ENCODE measurements around the gene SLFN12L. TPM values are rescaled to one million over a fixed set of nuclear protein-coding genes. Genes with fewer than 3 reads are reported as not detected.

The SLFN12L gene
- total and polyA plus RNA-seq, 9 of the 15 experiments (the other 6 are each of a cell fraction or from before 2014, with no cell fraction given): 0.04 to 0.31 (median 0.08) TPM; not detected in 3

DNA sequence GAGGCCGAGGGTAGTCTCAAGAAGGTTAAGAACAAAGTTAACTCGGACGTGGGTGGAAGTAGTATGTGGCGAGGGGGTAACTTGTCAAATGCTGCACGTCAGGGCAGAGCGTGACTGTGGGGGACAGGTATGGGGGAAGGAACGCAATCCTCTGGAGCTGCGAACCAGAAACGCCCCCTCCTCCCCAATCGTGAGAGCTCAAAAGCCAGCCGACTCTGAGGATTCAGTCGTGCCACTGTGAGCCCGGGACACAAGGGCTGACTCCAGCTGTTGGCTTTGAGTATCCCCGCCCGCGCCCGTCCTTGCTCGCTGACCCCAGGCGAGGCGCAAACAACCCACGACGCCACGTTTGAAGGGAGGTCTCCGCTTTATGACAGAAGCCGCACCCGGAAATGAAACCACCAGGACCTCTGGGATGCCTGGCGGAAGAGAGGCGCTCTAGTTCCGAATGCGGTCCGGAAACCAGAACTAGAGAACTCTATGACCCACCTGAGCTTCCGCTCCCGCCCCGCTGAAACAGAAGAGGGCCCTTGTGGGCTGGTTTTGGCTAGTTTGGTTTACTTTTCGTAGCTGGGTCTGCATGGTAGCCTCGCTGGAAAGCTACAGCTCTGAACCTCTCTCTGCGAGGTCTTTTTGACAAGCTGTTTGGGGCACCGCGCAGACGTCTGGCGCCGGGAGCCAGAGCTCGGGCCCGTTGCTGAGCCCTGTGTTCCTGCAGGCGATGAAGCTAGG, 40.9 kb upstream of the SLFN12L start, which contains the start of gene PEX12 (continued):
- TF ChIP-seq, protein P1, sequence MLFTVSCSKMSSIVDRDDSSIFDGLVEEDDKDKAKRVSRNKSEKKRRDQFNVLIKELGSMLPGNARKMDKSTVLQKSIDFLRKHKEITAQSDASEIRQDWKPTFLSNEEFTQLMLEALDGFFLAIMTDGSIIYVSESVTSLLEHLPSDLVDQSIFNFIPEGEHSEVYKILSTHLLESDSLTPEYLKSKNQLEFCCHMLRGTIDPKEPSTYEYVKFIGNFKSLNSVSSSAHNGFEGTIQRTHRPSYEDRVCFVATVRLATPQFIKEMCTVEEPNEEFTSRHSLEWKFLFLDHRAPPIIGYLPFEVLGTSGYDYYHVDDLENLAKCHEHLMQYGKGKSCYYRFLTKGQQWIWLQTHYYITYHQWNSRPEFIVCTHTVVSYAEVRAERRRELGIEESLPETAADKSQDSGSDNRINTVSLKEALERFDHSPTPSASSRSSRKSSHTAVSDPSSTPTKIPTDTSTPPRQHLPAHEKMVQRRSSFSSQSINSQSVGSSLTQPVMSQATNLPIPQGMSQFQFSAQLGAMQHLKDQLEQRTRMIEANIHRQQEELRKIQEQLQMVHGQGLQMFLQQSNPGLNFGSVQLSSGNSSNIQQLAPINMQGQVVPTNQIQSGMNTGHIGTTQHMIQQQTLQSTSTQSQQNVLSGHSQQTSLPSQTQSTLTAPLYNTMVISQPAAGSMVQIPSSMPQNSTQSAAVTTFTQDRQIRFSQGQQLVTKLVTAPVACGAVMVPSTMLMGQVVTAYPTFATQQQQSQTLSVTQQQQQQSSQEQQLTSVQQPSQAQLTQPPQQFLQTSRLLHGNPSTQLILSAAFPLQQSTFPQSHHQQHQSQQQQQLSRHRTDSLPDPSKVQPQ (CRISPR knock-in tag; IDR thresholded peaks at IDR 0.05; ENCODE audit: borderline replicate concordance): no peak
- TF ChIP-seq PCBP1 (IDR thresholded peaks at IDR 0.05; ENCODE audit: low read depth, low read length, poor library complexity, severe bottlenecking) (no peak), CTBP1 (IDR thresholded peaks at IDR 0.05; ENCODE audit: borderline replicate concordance) (no peak; the same call in 1 of the 2 replicates), COPS2 (conservative IDR thresholded peaks at IDR 0.05) (no peak), NCOA4 (IDR thresholded peaks at IDR 0.05; ENCODE audit: partially characterized antibody) (peak; percentile 3), ZNF311 (CRISPR knock-in tag; IDR thresholded peaks at IDR 0.05) (no peak), MAFG (tag; conservative IDR thresholded peaks at IDR 0.05) (no peak), ZNF445 (CRISPR knock-in tag; IDR thresholded peaks at IDR 0.05; ENCODE audit: low read depth) (no peak), XRCC5 (IDR thresholded peaks at IDR 0.05; ENCODE audit: low read depth, low read length) (peak; percentile 41; the same call in 1 of the 2 replicates), MYNN (IDR thresholded peaks at IDR 0.05) (0 out of 2 replicates have a peak, but pooled peaks have one; percentile 47), MYNN (CRISPR knock-in tag; IDR thresholded peaks at IDR 0.05) (no peak), ZNF175 (CRISPR knock-in tag; IDR thresholded peaks at IDR 0.05; ENCODE audit: low read depth) (peak; percentile 19; the same call in 1 of the 2 replicates), SRSF3 (IDR thresholded peaks at IDR 0.05; ENCODE audit: insufficient read depth, low read length) (no peak), NEUROD1 (IDR thresholded peaks at IDR 0.05; ENCODE audit: borderline replicate concordance, low read depth, low read length, partially characterized antibody) (peak; percentile 75), HOXB6 (CRISPR knock-in tag; IDR thresholded peaks at IDR 0.05; ENCODE audit: borderline replicate concordance) (no peak)
- TF ChIP-seq, protein P2, sequence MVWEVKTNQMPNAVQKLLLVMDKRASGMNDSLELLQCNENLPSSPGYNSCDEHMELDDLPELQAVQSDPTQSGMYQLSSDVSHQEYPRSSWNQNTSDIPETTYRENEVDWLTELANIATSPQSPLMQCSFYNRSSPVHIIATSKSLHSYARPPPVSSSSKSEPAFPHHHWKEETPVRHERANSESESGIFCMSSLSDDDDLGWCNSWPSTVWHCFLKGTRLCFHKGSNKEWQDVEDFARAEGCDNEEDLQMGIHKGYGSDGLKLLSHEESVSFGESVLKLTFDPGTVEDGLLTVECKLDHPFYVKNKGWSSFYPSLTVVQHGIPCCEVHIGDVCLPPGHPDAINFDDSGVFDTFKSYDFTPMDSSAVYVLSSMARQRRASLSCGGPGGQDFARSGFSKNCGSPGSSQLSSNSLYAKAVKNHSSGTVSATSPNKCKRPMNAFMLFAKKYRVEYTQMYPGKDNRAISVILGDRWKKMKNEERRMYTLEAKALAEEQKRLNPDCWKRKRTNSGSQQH (CRISPR knock-in tag; IDR thresholded peaks at IDR 0.05): no peak
- TF ChIP-seq, protein P3, sequence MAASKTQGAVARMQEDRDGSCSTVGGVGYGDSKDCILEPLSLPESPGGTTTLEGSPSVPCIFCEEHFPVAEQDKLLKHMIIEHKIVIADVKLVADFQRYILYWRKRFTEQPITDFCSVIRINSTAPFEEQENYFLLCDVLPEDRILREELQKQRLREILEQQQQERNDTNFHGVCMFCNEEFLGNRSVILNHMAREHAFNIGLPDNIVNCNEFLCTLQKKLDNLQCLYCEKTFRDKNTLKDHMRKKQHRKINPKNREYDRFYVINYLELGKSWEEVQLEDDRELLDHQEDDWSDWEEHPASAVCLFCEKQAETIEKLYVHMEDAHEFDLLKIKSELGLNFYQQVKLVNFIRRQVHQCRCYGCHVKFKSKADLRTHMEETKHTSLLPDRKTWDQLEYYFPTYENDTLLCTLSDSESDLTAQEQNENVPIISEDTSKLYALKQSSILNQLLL (CRISPR knock-in tag; IDR thresholded peaks at IDR 0.05; ENCODE audit: borderline replicate concordance): no peak
- TF ChIP-seq, protein P4, sequence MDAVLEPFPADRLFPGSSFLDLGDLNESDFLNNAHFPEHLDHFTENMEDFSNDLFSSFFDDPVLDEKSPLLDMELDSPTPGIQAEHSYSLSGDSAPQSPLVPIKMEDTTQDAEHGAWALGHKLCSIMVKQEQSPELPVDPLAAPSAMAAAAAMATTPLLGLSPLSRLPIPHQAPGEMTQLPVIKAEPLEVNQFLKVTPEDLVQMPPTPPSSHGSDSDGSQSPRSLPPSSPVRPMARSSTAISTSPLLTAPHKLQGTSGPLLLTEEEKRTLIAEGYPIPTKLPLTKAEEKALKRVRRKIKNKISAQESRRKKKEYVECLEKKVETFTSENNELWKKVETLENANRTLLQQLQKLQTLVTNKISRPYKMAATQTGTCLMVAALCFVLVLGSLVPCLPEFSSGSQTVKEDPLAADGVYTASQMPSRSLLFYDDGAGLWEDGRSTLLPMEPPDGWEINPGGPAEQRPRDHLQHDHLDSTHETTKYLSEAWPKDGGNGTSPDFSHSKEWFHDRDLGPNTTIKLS (IDR thresholded peaks at IDR 0.05; ENCODE audit: borderline replicate concordance, low read depth): peak; percentile 99
- TF ChIP-seq, protein P5, sequence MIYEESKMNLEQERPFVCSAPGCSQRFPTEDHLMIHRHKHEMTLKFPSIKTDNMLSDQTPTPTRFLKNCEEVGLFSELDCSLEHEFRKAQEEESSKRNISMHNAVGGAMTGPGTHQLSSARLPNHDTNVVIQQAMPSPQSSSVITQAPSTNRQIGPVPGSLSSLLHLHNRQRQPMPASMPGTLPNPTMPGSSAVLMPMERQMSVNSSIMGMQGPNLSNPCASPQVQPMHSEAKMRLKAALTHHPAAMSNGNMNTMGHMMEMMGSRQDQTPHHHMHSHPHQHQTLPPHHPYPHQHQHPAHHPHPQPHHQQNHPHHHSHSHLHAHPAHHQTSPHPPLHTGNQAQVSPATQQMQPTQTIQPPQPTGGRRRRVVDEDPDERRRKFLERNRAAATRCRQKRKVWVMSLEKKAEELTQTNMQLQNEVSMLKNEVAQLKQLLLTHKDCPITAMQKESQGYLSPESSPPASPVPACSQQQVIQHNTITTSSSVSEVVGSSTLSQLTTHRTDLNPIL (CRISPR knock-in tag; IDR thresholded peaks at IDR 0.05): no peak

Measured in K562 (cell line).